ENCODE results near the gene MAP2K5.

Gene MAP2K5

DNA sequence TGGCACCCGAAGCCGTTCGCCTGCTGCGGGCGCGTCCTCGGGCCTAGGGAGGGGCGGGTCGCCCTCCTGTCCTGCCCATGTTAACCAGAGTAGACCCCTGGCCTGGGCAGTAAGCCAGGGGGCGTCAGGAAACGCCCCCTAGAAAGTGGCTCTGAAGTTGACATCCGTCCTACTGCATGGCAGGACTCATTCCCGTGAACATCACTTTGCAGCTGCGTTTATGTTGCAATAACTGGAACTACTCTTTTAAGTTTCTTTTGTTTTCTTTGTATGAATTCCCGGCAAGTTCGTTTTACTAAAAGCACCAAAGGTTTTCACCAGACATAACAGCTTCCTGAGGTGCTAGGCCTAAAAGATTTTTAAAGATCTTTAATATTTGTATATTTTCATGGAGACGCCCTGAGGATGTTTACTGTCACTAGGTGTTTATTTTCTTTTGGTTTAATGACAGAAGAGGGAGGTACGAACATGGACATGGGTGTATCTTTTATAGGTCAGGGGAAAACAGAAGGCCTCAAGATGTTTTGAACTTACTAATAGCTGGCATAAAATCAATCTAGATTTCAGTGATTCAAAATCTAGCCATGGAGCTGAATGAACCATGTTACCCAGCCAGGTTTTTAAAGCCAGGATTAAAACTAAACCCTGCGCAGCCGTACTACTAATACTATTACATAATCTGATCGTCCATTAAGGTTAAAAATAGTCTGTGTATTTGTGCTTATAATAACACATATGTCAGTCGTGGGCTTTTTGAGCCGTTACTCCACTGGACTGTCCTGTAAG is 20.5 kb upstream of the MAP2K5 start:
- no peak for DNase-seq (ENCODE audit: low read depth)

DNA sequence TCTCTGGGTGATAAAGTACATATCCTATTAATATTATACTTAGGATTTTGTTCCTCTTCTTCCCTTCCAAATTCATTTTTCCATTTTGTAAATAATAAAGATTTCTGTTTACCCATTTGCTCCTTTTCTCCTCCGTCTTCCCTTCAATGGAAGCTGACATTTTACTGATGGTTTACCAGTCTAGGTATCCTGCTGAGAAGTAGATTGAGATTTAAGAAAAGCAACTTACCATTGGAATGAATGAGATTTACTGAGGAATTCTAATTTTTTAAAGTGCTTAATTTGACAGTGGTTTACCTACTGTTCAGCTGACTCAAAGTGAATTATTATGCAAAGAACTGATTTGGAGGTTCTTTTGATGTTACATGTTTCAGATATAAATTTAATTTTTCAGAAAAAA is 19.2 kb upstream of the MAP2K5 start:
- no peak for DNase-seq (ENCODE audit: low read depth)

DNA sequence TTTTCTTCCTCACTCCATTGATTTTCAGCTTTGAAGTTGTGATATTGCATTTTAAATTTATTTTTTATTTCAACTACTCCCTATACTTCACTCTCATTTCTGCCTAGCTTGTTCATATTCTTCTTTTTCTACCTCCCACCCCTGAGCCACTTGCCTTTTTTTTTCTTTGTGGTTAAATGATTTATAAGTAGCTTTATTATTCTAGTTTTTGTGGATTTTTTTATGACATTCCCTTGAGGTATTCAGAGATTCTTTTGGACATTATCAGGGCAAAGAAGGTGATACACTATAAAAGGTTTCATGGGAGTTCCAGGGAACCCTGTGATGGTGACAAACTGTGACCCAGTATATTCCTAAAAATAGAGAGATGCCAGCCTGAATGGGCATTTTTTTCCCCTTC is 18.3 kb upstream of the MAP2K5 start:
- no peak for DNase-seq (ENCODE audit: low read depth)

DNA sequence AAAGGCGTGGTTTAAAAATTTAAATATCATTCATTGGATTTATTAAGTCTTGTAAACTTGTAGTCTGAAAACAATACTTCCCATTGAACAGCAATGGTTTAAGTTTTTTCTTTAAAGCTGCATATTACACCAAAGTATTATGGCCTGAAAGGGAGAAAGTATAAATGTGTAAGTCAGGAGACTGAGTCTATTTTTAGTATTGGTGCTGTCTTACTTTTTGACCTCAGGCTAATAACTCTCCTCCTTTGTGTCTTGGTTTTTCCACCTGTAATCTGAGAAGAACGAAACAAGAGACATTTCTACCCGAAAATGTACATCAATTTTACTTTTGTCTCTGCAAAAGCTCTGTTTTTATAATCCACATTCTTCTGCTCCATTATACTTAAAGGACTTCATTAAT is 14.0 kb upstream of the MAP2K5 start:
- no peak for DNase-seq (ENCODE audit: low read depth)

DNA sequence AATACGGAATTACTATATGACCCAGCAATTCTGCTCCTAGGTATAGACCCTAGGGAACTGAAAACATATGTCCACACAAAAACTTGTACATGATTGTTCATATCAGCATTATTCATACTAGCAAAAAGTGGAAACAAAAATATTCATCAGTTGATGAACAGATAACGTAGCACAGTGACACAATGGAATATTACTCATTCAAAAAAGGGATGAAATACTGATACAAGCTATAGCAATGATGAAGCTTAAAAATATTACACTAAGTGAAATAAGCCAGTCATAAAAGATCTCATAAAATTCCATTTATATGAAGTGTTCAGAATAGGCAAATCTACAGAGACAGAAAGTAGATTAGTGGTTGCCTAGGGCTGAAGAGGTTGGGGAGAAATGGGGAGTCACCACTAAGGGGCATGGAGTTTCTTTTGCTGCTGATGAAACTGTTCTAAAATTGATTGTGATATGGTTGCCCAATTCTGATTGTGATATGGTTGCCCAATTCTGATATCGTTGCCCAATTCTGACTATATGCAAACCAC is 11.1 kb upstream of the MAP2K5 start:
- DNase-seq (ENCODE audit: low read depth) = no peak

DNA sequence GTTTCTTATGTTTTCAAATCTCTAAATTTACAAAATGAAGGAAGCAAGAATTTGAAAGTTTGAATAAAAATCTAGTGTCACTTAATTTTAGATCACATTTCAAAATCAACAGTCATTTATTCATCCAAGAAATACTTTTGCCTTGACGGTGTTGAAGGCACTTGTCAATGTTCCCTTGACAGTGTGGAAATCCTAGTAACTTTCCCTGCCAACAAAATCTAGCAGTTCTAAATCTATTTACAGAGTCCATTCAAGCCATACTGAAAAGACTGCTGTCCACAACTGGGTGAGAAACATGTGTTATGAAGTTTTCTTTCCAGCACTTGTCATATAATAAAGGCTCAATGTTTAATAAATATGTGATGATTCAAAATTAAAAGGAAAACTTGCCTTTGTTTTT is 8.6 kb upstream of the MAP2K5 start:
- DNase-seq (ENCODE audit: low read depth) = no peak

DNA sequence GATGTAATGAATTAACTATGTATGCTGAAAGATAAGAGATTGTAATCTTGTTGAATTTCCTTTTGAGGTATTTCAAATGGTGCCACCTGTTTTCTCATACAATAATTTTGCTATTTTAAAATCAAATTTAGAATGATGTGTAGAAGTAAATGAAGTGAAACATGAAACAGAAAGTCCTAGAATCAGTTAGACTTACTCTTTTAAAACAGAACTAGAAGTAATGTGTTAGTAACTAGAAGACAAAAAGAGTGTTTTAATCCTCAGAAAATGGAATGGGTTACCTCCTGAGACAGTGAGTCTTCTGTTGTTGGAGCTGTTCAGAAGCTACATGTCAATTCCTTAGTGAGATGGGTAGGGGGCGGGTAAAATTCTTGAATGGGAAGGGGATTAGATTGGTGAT is 8.1 kb upstream of the MAP2K5 start:
- no peak for DNase-seq (ENCODE audit: low read depth)

DNA sequence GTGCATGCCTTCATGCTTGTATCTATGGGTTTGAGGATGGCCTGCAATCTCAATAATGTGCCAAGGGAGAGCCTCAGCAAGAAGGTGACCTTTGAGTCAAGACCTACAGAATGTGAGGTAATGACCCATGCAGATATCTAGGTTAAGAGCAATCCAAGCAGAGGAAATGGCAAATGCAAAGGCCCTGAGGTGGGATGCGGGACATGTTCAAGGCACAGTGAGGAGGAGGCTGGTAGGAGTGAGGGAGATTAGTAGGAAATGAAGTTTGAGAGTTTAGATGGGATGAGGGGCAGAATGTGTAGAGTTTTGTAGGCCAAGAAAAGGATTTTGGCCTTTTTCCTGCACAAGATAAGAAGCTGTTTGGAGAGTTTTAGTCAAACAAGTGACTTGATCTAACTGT is 4.7 kb upstream of the MAP2K5 start:
- no peak for DNase-seq (ENCODE audit: low read depth)

DNA sequence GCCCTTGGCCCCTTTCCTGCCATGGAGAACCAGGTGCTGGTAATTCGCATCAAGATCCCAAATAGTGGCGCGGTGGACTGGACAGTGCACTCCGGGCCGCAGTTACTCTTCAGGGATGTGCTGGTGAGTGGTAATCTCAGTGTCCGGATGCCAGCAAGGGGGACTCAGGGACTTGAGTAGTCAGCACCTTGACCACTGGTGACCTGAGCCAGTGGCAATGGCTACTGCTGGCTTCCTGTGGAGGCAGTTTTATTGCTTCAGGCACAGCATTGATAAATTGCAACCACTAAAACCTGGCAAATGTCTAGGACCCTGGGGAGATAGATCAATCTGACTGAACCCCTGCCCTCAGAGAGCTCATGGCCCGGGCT is 830 bp downstream of the MAP2K5 start:
- no peak for DNase-seq (ENCODE audit: low read depth)

DNA sequence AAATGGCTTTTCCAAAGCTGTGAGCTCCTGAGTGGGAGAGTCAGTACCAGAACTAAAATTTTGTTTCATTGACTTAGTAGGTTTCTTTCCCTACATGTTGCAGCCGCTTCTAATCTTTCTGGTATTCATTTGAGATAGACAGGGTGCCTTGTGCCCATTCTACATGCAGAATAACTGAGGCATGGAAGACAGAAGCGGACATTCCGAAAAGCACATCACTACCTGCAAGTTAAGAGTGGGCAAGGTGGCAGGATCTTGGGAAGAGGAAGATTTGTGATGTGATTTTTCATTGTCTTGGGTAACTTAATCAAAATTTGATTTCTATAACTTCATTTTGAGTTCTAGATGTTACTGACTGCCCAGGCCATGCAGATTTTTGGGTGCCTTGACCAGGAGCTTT is 2.0 kb downstream of the MAP2K5 start:
- no peak for DNase-seq (ENCODE audit: low read depth)

DNA sequence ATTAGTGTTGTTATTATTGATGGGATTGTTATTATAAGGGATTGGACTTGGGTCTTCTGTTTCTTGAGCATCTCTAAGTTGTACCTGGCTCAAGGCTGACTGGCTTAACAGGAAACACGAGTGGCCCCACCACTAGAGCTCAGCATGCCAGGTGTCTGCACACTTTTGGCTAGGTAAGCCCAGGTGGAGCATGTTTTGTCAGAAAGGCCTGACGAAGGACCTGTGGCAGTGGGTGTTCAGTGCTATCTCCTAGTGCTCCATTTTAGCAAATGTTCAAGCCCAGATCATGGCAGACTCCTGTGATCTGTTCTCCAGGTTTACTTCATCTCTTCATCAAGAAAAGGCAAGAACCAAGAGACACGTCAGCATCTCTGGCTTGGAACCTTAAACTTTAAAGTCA is 3.4 kb downstream of the MAP2K5 start:
- DNase-seq (ENCODE audit: low read depth) = no peak

DNA sequence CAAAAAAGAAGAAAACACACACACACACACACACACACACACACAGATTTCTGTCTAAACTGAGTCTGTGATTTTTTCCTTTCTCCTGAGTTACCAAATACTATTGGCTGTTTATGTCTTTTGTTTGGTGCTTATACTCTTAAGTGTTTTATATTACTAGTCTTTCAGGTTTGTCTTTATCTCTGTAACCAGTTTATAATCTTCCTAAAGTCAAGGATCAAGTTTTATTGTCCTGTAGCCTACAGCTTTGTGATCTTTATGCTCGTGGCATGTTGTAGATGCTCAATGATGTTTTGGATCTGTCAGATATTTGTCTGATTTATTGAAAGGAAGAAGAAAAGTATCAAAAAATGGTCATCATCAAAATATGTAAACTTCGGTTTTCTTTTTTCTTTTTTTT is 4.6 kb downstream of the MAP2K5 start:
- DNase-seq (ENCODE audit: low read depth) = no peak

DNA sequence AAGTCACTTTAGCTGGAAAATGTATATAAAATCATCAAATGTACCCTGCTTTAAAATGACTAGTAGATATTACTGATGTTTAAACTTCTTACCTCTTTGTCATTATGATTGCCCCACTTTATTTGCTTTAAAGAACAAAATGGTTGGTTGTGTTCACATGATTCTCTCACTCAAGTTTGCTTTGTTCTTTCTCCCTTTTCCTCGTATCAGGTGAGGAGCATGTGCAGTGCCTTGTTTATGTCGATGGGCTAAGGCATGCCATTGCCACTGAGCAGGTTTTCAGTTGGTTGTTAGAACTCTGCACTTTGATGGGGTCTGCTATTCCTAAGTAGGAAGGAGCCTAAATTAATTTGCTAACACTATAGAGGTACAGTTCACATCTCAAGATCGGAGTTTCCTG is 5.3 kb downstream of the MAP2K5 start:
- DNase-seq (ENCODE audit: low read depth) = no peak

DNA sequence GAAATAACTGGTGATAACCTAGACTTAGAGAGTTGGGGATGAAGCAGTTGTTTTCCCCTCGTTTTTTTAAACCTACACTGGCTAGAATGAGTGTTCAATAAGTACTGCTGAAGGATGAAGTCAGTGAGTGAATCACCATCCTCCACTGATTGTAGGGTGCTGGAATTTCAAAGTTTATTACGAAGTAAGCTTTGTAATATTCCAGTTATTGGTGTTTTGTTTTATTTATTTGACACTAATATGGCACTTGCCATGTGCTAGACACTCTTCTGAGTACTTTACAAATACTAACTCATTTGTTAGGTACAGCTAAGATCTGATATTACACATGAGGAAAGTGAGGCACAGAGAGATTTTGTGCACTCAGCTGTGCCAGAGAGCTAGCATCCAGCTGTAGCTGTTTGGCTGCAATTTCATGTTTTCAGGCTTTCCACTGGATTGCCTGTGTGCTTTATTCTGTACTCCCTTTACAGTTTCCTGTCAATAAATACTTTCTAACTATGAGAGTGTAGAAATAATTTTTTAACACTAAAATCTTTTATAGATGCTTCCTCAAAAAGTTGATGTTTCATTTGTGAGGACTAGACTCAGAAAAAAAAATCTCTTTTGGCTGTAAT is 5.8 kb downstream of the MAP2K5 start:
- DNase-seq (ENCODE audit: low read depth) = no peak

DNA sequence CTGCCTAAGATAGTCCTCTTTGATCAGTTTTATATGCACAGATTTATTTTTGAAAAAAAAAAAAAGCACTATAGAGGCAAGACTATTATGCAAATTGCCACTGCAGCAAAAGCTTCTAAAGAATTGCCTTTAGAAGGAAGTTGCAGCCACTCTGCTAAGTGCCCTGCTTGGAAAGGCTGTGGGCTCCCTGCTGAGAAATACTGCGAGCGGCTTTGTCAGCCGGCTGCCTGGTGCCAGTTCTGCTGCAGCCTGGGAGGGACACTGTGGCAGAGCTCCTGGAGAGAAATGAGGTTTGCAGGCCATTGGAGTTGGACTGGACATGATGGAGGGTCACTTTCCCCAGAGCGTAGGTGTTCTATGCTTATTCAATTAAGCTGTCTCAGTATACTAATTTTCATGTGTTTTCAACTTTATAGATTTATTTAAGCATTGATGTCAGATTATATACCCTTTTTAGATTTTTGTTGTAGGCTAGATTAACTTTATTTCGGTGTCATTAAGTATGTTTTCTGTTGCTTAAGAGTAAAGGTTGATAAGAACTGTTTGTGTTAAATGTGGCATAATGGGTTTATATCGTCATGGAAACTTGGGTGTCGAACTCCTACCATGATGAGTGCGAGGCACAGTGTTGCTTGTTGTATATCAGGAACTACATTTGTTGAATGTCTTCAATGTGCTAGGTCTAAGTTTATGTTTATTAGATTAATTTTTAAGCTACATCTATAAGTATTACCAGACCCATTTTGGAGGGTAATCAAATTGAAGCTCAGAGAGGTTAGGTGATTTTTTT is 6.6 kb downstream of the MAP2K5 start:
- no peak for DNase-seq (ENCODE audit: low read depth)

DNA sequence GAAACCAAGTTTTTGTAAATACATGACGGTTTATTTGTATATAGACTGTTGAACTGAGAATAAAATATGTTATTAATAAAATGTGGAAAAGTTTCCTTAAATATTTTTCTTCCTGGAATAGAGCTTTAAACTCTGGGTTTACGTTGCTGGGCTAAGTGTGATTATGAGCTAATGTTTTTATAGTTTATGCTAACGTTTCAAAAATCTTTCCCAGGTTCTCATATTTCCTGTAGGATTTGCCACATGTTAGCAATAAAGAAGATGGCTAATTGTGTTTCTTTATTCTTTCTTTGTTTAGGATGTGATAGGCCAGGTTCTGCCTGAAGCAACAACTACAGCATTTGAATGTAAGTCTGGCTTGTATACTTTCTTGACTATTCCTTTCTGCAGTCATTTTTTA is 7.2 kb downstream of the MAP2K5 start:
- DNase-seq (ENCODE audit: low read depth) = no peak

DNA sequence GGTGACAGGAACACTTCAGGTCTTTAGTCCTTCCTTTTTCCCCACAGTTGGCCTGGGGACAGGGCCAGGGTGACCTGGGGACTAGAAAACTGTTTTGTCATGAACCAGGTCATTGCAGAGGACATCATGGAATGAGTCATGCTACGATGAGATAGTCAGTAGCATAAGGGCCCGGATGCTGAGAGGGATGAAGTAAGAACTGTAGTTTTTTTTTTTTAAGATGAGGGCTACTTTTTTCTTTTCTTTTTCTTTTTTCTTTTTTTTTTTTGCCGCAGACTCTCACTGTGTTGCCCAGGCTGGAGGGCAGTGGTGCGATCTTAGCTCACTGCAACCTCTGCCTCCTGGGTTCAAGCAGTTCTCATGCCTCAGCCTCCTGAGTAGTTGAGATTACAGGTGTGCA is 8.0 kb downstream of the MAP2K5 start:
- DNase-seq (ENCODE audit: low read depth) = no peak

DNA sequence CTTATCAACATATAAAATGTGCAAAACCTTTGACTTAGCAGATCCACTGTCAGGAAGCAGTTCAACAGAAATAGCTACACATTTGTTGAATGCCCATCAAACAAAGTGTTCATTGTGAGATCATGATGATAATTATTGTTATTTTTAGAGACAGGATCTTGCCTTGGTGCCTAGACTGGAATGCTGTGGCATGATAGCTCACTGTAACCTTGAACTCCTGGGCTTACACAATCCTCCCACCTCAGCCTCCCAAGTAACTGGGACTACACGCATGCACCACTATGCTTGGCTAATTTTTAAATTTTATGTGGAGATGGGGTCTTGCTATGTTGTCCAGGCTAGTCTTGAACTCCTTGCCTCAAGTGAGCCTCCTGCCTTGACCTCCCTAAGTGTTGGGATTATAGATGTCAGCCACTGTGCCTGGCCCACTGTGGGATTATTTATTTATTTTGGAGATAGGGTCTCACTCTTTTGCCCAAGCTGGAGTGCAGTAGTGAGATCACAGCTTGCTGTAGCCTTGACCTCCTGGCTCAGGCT is 8.8 kb downstream of the MAP2K5 start:
- no peak for DNase-seq (ENCODE audit: low read depth)

DNA sequence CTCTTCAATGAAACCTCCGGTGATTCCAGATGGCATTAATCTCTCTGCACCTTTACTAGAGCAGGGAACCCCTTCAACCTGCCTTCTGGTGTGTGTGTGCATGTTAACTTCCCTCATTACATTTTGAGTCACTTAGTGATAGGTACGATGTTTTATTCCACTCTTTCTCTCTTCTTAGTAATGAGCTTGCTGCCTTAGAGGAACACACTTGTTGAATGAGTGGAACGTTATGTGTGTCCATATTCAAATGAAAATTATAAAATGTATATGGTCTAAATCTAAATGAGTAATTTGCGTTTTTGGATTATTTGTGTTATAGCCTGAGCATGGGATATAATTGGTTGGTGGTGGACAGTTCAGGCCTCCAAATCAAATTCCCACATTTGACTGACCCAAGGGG is 12.1 kb downstream of the MAP2K5 start:
- no peak for DNase-seq (ENCODE audit: low read depth)

DNA sequence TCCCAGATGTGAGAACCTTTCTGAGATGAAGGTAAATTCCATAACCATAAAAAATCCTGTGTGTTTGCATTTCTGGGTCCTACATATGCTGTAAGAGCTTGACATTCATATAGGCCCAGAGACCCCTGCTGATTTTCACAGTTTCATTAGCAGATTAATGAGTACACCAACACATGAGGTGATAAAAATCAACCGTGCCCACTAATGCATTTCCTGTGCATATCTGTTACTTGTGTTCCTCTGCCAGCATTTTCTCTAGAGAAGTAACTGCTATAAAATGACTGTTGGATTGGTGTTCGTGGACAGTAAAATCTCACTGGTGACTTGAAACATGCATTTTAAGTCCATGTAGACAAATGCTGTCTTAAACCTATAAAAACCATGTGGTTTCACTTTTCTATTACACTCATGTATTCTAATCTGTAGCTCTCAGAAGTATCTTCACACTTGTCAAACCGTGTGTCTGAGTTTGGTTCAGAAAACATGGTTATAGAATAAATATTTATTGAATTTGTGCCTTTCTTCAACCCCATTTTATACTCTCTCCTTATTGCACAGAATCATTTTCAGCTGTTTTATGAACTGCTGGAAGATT is 14.6 kb downstream of the MAP2K5 start:
- DNase-seq (ENCODE audit: low read depth) = no peak

DNA sequence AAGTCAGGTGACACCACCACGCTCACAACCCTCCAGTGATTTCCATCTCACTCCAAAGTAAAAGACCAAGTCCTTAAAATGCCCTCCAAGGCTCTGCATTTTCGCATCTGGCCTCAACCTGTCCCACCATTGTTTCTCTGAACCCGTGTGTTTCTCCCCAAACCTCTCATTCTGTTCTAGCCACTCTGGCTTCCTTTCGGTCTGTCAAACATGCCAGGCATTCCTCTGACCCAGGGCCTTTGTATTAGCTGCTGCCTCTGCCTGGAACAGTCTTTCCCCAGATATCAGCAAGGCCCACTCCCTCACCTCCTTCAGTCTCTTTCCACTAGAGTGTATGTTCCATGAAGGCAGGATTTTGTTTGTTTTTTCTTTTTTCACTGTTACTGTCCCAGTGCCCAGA is 16.0 kb downstream of the MAP2K5 start:
- DNase-seq (ENCODE audit: low read depth) = no peak

DNA sequence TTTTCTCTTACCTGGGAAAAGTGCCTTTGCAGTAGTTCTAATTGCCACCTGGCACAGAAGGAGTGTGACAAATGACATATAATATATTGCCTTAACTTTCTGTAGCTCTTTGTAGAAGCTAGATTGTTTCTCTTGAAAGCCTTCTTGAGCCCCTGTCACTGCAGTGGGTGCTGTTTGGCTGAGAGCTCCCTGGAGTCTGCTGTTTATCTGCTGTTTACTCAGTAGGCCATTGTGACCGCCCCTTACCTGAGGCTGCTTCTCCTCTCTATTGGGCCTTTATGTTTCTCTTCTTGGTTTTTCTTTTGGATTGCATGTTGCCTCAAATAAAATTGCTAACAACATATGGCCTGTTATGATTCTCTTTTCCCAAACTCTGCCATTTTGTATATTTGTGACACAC is 16.7 kb downstream of the MAP2K5 start:
- DNase-seq (ENCODE audit: low read depth) = no peak
